Fibroblast of pulmonary artery (primary cell): Measurements from ENCODE around the gene ZNF30.
"Not testable (repeated sequence)": the region's sequence is repeated elsewhere in the genome, so short reads cannot be mapped to it uniquely, and the experiment has no call there.

ENCODE experiments used
- DNase-seq: peaks from one replicate; pipeline ENCODE4 v3.0.0-alpha.2; 2010; ENCODE audit warnings: low read depth
- H3K4me3 ChIP-seq: replicated peaks from 2 replicates; pipeline ENCODE4 v1.5.1; 2011; ENCODE audit warnings: low read depth, mild to moderate bottlenecking, control low read depth, low read length, moderate library complexity
- TF ChIP-seq, protein P1 (sequence below): IDR thresholded peaks from 2 replicates; pipeline ENCODE4 v1.5.1; 2011; ENCODE audit warnings: mild to moderate bottlenecking, control low read depth, low read length, inconsistent platforms; ENCODE audit errors: missing control alignments

The ZNF30 gene

DNA sequence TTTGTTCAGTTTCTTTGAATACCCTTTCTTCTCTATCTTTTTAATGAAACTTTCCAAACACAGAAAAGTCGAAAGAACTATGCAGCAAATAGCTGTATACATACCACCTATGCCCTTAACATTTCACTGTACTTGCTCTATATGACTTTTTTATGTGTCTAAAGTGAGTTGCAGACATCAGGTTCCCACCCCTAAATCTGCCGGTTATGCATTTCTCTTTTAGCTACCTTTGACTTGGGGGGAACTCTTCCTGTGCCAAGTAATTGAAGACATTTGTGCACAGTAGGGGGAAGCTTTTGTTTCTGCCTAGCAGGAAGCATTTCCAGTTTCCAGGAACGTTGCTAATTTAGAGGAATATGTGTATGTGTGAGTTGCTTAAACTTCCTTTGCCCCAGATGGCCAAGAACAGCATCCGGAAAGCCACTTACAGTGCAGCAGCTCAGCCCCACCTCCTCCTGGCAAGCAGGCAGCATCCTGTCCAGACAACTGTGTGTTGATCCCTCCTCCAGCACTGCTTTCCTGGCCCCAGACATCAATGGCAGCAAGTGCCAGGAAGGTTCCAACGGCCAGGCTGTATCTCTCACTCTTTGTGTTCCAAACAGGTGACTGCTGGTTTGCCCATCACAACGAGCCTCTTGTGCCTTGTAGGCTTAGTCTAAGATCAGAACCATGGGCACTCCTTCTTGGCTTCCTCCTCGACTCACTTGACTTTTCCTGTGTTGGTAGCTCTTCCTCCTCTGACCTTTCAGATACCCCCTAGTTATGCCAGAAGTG is 58.7 kb downstream of the ZNF30 start:
- H3K4me3 ChIP-seq: no peak overlapping the region
- TF ChIP-seq, protein P1, sequence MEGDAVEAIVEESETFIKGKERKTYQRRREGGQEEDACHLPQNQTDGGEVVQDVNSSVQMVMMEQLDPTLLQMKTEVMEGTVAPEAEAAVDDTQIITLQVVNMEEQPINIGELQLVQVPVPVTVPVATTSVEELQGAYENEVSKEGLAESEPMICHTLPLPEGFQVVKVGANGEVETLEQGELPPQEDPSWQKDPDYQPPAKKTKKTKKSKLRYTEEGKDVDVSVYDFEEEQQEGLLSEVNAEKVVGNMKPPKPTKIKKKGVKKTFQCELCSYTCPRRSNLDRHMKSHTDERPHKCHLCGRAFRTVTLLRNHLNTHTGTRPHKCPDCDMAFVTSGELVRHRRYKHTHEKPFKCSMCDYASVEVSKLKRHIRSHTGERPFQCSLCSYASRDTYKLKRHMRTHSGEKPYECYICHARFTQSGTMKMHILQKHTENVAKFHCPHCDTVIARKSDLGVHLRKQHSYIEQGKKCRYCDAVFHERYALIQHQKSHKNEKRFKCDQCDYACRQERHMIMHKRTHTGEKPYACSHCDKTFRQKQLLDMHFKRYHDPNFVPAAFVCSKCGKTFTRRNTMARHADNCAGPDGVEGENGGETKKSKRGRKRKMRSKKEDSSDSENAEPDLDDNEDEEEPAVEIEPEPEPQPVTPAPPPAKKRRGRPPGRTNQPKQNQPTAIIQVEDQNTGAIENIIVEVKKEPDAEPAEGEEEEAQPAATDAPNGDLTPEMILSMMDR: peak; percentile 1
- peak; percentile 81 for DNase-seq

DNA sequence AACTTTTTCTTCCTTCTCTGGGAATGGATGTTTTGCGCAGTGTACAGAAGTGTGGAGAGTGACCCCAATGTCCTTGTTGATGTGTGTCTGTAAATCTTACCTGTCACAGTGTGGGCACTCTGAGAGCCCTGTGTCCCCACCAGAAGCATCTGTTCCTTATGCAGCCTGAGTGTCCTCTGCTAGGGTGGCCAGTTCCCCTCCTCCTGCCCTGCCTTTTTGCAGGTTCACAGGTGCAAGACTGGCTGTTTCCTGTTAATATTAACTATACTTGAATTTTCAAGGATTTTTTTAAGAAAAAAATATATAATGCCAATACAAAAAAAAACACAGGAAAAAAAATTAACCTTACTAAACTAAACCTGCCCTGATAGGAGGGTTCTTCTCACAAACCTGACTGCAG is 61.4 kb downstream of the ZNF30 start:
- TF ChIP-seq, protein P1: no peak
- no peak for DNase-seq
- H3K4me3 ChIP-seq: no peak overlapping the region

DNA sequence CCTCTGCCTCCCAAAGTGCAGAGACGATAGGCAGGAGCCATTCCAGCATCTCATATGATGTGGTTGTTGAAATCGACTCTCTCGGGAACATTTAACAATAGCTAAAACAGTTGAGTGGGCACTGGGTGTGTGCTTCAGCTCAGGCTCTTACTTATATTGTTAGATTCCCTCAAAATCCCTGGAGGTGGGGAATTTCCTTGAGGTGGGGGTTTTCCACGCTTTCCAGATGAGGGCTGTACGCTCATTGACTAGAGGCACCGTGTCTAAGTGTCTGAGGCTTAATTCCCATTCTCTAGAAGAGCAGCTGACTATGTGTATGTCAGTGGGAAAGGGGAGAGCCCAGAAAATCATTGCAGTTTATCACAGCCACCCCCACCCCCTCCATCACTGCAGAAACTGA is 62.6 kb downstream of the ZNF30 start:
- H3K4me3 ChIP-seq: no peak overlapping the region
- no peak for DNase-seq
- TF ChIP-seq, protein P1: no peak

DNA sequence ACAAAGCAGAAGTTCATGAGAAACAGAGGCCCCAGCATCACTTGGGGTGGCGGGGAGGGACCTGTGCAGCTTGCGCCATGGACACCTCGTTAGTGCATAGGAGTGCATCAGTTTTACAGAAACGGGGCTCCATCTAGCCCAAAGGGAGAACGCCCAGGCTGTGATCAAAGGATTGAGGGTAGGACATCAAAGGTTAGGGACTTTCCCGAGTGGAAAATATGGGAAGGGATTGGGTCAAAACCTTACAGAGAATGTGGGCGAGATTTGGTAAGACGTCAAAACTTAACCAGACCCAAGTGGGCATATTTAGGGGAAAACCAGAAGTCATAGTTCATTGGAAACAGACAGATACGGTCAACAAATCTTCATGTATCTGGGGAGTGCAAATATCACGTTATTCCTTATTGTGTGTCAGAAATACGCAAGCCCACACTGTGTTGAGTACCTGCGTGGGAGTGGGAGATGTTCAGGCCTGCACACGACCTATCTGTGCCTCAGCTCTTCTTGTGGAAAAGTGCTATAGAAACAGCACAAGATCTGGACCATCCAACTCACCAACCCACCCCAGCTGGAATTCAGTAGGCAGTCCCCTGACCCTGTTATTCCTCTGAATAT is 64.0 kb downstream of the ZNF30 start:
- H3K4me3 ChIP-seq: no peak overlapping the region
- no peak for DNase-seq
- TF ChIP-seq, protein P1: no peak

DNA sequence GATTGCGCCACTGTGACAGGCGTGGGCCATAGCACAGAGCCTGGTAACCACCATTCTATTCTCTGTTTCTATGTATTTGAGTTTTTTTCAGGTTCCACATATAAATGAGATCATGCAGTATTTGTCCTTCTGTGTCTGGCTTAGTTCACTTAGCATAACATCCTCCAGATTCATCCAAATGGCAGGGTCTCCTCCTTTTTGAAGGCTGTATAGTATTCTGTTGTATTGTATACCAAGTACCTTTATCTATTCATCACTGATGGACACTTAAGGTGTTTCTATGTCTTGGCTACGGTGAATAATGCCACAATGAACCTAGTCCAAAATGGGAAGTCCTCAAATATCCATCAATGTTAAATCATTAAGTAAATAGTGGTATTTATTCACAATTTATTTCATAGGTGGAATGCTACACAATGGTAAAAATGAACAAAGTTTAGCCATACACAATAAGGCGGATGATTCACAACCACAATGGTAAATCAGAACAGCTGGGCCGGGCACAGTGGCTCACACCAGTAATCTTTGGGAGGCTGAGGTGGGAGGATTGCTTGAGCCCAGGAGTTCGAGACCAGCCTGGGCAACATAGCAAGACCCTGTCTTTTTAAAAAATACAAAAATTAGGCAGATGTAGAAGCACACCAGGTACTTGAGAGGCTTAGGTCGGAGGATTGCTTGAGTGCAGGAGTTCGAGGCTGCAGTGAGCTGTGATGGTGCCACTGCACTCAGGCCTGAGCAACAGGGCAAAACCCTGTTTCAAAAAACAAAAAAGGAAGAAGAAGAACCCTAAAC is 65.0 kb downstream of the ZNF30 start:
- TF ChIP-seq, protein P1: no peak
- H3K4me3 ChIP-seq: no peak overlapping the region
- DNase-seq: no peak

DNA sequence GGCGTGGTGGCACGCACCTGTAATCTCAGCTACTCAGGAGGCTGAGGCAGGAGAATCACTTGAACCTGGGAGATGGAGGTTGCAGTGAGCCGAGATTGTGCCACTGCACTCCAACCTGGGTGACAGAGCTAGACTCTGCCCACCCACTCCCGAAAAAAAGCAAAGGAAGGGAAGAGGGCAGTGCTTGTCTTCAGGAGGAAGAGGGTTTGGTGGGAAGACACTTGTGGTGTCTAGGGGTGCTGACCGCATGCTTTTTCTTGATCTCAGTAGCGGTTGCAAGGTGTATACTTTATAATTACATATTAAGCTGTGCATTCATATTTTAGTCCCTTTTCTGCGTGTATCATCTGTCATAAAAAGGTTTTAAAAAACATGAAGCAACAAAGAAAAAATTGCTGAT is 65.9 kb downstream of the ZNF30 start:
- not testable (repeated sequence) for DNase-seq, H3K4me3 ChIP-seq

DNA sequence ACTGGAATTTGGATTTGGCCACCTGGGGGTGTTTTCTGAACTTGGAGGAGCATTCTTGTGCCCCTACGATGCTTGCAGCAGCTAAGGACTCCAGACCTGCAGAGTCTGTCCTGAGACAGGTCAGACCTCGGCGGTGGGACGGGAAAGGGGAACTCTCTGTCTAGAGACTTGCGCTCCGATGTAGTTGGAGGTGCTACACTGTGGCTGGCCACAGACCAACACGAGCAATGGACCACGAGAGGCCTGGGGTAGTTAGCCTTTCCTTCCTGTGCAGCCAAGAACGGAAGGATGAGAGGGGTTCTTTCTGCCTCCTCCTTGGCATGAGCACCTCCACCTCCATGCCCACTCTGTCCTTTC is 67.6 kb downstream of the ZNF30 start:
- TF ChIP-seq, protein P1: no peak
- DNase-seq: no peak

More for the DNA sequence above, 67.6 kb downstream of the ZNF30 start:
- no peak overlapping the region for H3K4me3 ChIP-seq
